ENCODE data around the gene SHLD2. TPM values are rescaled to one million over a fixed set of nuclear protein-coding genes. Genes with fewer than 3 reads are reported as not detected.

SHLD2 gene
- total RNA-seq, 2 donors from 2014 or later, result 35.1 to 35.8 TPM

Other genes with a start within 250 kb of the SHLD2 start
- 10 to 100 TPM; 46.6 to 57.0 TPM for gene MMRN2, start 137.6 kb upstream of the SHLD2 start, total RNA-seq
- 10 to 100 TPM; 55.9 to 61.1 TPM for gene SNCG, start 136.6 kb upstream of the SHLD2 start, total RNA-seq
- 100 to 1,000 TPM; 188 to 212 TPM for gene ADIRF, start 126.7 kb upstream of the SHLD2 start, total RNA-seq
- gene FAM25A, start 74.9 kb upstream of the SHLD2 start, total RNA-seq, result not detected
- gene GLUD1, start 363 bp upstream of the SHLD2 start, total RNA-seq, result 100 to 1,000 TPM; 126 to 138 TPM
- gene NUTM2A, start 130.2 kb downstream of the SHLD2 start, total RNA-seq, result under 1 TPM; 0.46 to 0.86 TPM